HCT116 (cell line): ENCODE results near the gene SPATA1. TPM values are rescaled to one million over a fixed set of nuclear protein-coding genes. Genes with fewer than 3 reads are reported as not detected.

Experiments
- ATAC-seq: fragments of 200-7000 bp; cut with Tn5 transposase; 2 replicates; pipeline ENCODE4 v1.9.1; 2020; ENCODE audit warnings: mild to moderate bottlenecking, moderate library complexity
- BruUV-seq: library from RNA; stranded (reverse); fragments of 400-500 nt; replicated peaks from 2 replicates; lab custom pipeline; 2021; lab: Mats Ljungman, UMichigan
- CTCF ChIA-PET: fragments of 300-600 bp; sonication (Branson Sonifier 250); formaldehyde crosslinking; loops from one replicate; lab custom pipeline; 2021; ENCODE audit warnings: antibody characterized with exemption; lab: Charles Lee
- POLR2A ChIA-PET: fragments of 300-600, 350-600 bp; sonication (Branson Sonifier 250); formaldehyde crosslinking; loops from one replicate; lab custom pipeline; 2021; ENCODE audit warnings: antibody characterized with exemption; lab: Charles Lee
- RAD21 ChIA-PET, 2 experiments: fragments of 300-600 bp; sonication (Branson Sonifier 250); formaldehyde crosslinking; loops; one replicate each; lab custom pipeline; 2023; ENCODE audit warnings: low total read pairs in 2 of 2; ENCODE audit not compliant: uncharacterized antibody in 2 of 2, unreplicated experiment in 2 of 2, low non-redundant PET in 1 of 2; lab: Charles Lee
- DNase-seq: peaks from one replicate; pipeline ENCODE4 v3.0.0-alpha.2; 2010; ENCODE audit warnings: low read depth, low spot score
- H2AFZ ChIP-seq: fragments of 200-600 bp; shearing (Covaris generic), sonication (generic); 2 replicates; pipeline ENCODE4 v1.6.1; 2017; ENCODE audit warnings: low read depth, mixed run types, mixed read lengths, antibody characterized with exemption, low read length; ENCODE audit not compliant: poor library complexity, severe bottlenecking
- H3K27ac ChIP-seq: 2 replicates; pipeline ENCODE4 v1.5.1; 2012; ENCODE audit warnings: low read depth, low read length
- H3K27me3 ChIP-seq: fragments of 200-600 bp; sonication (generic); 2 replicates; pipeline ENCODE4 v1.6.1; 2016; ENCODE audit warnings: mixed run types, low read length, mixed read lengths; ENCODE audit not compliant: insufficient read depth
- H3K36me3 ChIP-seq, 2 experiments: fragments of 200-500 bp in 1 of 2; fragments of 200-600 bp in 1 of 2; sonication (Bioruptor generic) in 1 of 2; sonication (generic) in 1 of 2; 2 replicates each; pipeline versions ENCODE4 v1.5.1 to v1.6.1; 2014 to 2016; ENCODE audit warnings: low read length in 2 of 2, inconsistent platforms in 1 of 2, mixed read lengths in 1 of 2, mixed run types in 1 of 2; ENCODE audit not compliant: insufficient read depth in 2 of 2, control insufficient read depth in 1 of 2
- H3K4me1 ChIP-seq, 2 experiments: fragments of 200-600 bp in 1 of 2; sonication (generic) in 1 of 2; 2 replicates each; pipeline versions ENCODE4 v1.5.1 to v1.6.1; 2012 to 2017; ENCODE audit warnings: low read length in 2 of 2, inconsistent platforms in 1 of 2, mild to moderate bottlenecking in 1 of 2, mixed read lengths in 1 of 2, mixed run types in 1 of 2, moderate library complexity in 1 of 2; ENCODE audit not compliant: insufficient read depth in 2 of 2, control insufficient read depth in 1 of 2
- H3K4me2 ChIP-seq: fragments of 200-600 bp; sonication (generic); 2 replicates; pipeline ENCODE4 v1.6.1; 2017; ENCODE audit warnings: mixed run types, low read length, mixed read lengths
- H3K4me3 ChIP-seq, 2 experiments: fragments of 200-600 bp in 1 of 2; sonication (generic) in 1 of 2; replicated peaks in 1 of 2; 2 replicates each; pipeline ENCODE4 v1.5.1; 2011 to 2016; ENCODE audit warnings: low read length in 2 of 2, control low read depth in 1 of 2, low read depth in 1 of 2, mild to moderate bottlenecking in 1 of 2, mixed read lengths in 1 of 2, mixed run types in 1 of 2
- H3K79me2 ChIP-seq: fragments of 200-600 bp; sonication (generic); 2 replicates; pipeline ENCODE4 v1.6.1; 2017; ENCODE audit warnings: mild to moderate bottlenecking, mixed run types, low read length, moderate library complexity, mixed read lengths; ENCODE audit not compliant: insufficient read depth
- H3K9ac ChIP-seq: fragments of 200-600 bp; sonication (generic); 2 replicates; pipeline ENCODE4 v1.6.1; 2016; ENCODE audit warnings: low read length, mixed read lengths
- H3K9me2 ChIP-seq: fragments of 200-600 bp; sonication (generic), shearing (Covaris generic); 2 replicates; pipeline ENCODE4 v1.6.1; 2017; ENCODE audit warnings: mixed run types, mild to moderate bottlenecking, moderate library complexity; ENCODE audit not compliant: insufficient read depth
- H3K9me3 ChIP-seq, 2 experiments: fragments of 200-500 bp in 1 of 2; fragments of 200-600 bp in 1 of 2; sonication (Bioruptor generic) in 1 of 2; sonication (generic) in 1 of 2; 2 replicates each; pipeline ENCODE4 v1.6.1; 2014 to 2017; ENCODE audit warnings: low read length in 2 of 2, mixed read lengths in 2 of 2, inconsistent platforms in 1 of 2, low read depth in 1 of 2, mild to moderate bottlenecking in 1 of 2, mixed run types in 1 of 2, moderate library complexity in 1 of 2; ENCODE audit not compliant: control insufficient read depth in 1 of 2, insufficient read depth in 1 of 2
- H4K20me1 ChIP-seq: fragments of 200-600 bp; sonication (generic), shearing (Covaris generic); 2 replicates; pipeline ENCODE4 v1.6.1; 2017; ENCODE audit warnings: mixed run types, mild to moderate bottlenecking, moderate library complexity; ENCODE audit not compliant: insufficient read depth
- CBX3 ChIP-seq: IDR thresholded peaks from 2 replicates; pipeline ENCODE4 v1.6.1; 2012; ENCODE audit warnings: low read depth
- CTCF ChIP-seq, 3 experiments: fragments of 200-600 bp in 1 of 3; sonication (generic) in 1 of 3; IDR thresholded peaks in 2 of 3; conservative IDR thresholded peaks in 1 of 3; 2 replicates each; pipeline ENCODE4 v1.5.1; 2012 to 2017; ENCODE audit warnings: low read depth in 2 of 3, low read length in 2 of 3, antibody characterized with exemption in 1 of 3, borderline replicate concordance in 1 of 3, control low read depth in 1 of 3, mild to moderate bottlenecking in 1 of 3, mixed read lengths in 1 of 3, mixed run types in 1 of 3, moderate library complexity in 1 of 3; ENCODE audit not compliant: insufficient read depth in 1 of 3
- ELF1 ChIP-seq: IDR thresholded peaks from 2 replicates; pipeline ENCODE4 v1.6.1; 2012; ENCODE audit warnings: low read depth, borderline replicate concordance
- EZH2 ChIP-seq: fragments of 200-600 bp; sonication (generic); IDR thresholded peaks from 2 replicates; pipeline ENCODE4 v1.6.1; 2017; ENCODE audit warnings: antibody characterized with exemption, mixed run types
- FOSL1 ChIP-seq: IDR thresholded peaks from 2 replicates; pipeline ENCODE4 v1.6.1; 2012; ENCODE audit warnings: low read depth
- MAX ChIP-seq: IDR thresholded peaks from 2 replicates; pipeline ENCODE4 v1.6.1; 2012
- POLR2AphosphoS5 ChIP-seq: IDR thresholded peaks from 2 replicates; pipeline ENCODE4 v1.6.1; 2011; ENCODE audit warnings: mild to moderate bottlenecking, low read depth, low read length, moderate library complexity
- SIN3A ChIP-seq: IDR thresholded peaks from 2 replicates; pipeline ENCODE4 v1.6.1; 2012; ENCODE audit warnings: low read depth
- SRF ChIP-seq: IDR thresholded peaks from 2 replicates; pipeline ENCODE4 v1.6.1; 2012; ENCODE audit warnings: low read depth
- TCF7L2 ChIP-seq: IDR thresholded peaks from 2 replicates; pipeline ENCODE4 v1.7.0; 2011; ENCODE audit warnings: borderline replicate concordance, inconsistent platforms; ENCODE audit not compliant: insufficient read depth, insufficient read length; ENCODE audit errors: extremely low read depth
- ZBTB33 ChIP-seq: IDR thresholded peaks from 2 replicates; pipeline ENCODE4 v1.6.1; 2011; ENCODE audit warnings: mild to moderate bottlenecking, low read length, moderate library complexity; ENCODE audit not compliant: insufficient replicate concordance; ENCODE audit errors: extremely low read depth
- ZFX ChIP-seq: fragments of 450-650 bp; IDR thresholded peaks from 2 replicates; pipeline ENCODE4 v1.6.1; 2017
- ZNF274 ChIP-seq: fragments of 200-500 bp; sonication (Bioruptor generic); IDR thresholded peaks from 2 replicates; pipeline ENCODE4 v1.6.1; 2014; ENCODE audit warnings: mild to moderate bottlenecking, low read depth, low read length, inconsistent platforms
- intact Hi-C: fragments of 100-400 bp; cut with micrococcal nuclease; formaldehyde crosslinking; loops from 2 replicates; pipeline ENCODE4 v1.10.0; 2022
- total RNA-seq: library from RNA; stranded (reverse); gene quantifications from one replicate; pipeline ENCODE4 v1.2.1, GENCODE V29; 2021; ENCODE audit not compliant: unreplicated experiment

SPATA1 gene
- total RNA-seq, 1 experiment from 2014 or later, result 3.1 TPM

- TF ChIP-seq TCF7L2, result no peak
- no peak for TF ChIP-seq SRF
- no peak for TF ChIP-seq POLR2AphosphoS5
These were observed 68.8 kb downstream of the SPATA1 start (continued) for GRCh38 chr1:84574936-84575335.

- Histone ChIP-seq H3K9me2 (no peaks in the 10 kb centered on the region; the same call in 1 of the 2 replicates), H3K27me3 (no peaks in the 10 kb centered on the region), H3K4me3 (no peak overlapping the region), H3K4me2 (no peak overlapping the region), H3K4me1 (no peaks in the 10 kb centered on the region), H3K27ac (no peak overlapping the region), H3K9ac (no peak overlapping the region), H3K36me3 (no peaks in the 10 kb centered on the region), H3K9me3 (peaks cover 0 to 4% of the 10 kb centered on the region in 2 experiments; a peak in 1 of 4 replicates), H4K20me1 (no peaks in the 10 kb centered on the region), H3K79me2 (no peaks in the 10 kb centered on the region), H2AFZ (no peak overlapping the region)
- RAD21 ChIA-PET, result no interaction called here
- intact Hi-C loops, result no loop called here
- DNase-seq (no peak), ATAC-seq (no peak)
- POLR2A ChIA-PET, result no interaction called here
- TF ChIP-seq CBX3 (no peak), SIN3A (no peak), POLR2AphosphoS5 (no peak), ELF1 (no peak), ZBTB33 (no peak), MAX (no peak), CTCF (IDR thresholded peaks at IDR 0.05 in 2 of 3, conservative IDR thresholded peaks at IDR 0.05 in 1 of 3; ENCODE audit: borderline replicate concordance in 1 of 3, insufficient read depth in 1 of 3, low read depth in 2 of 3, low read length in 2 of 3) (no peak), FOSL1 (no peak), ZNF274 (no peak), SRF (no peak), EZH2 (no peak), ZFX (no peak)
- no TSS peak for BruUV-seq
- CTCF ChIA-PET, result no interaction called here
These were observed 75.5 kb downstream of the SPATA1 start for GRCh38 chr1:84581648-84582047.
